Measurements from ENCODE around the gene KREMEN2.

KREMEN2 gene

GRCh38 chr16:2962334-2963073 is 1.6 kb upstream of the KREMEN2 start:
- TF ChIP-seq PAX5 (IDR thresholded peaks at IDR 0.05; ENCODE audit: insufficient read depth, low read length, severe bottlenecking): no peak
- peak; percentile 31; the same call in 1 of the 2 replicates for TF ChIP-seq SPI1 (IDR thresholded peaks at IDR 0.05; ENCODE audit: low read depth, low read length)
- no peak for FAIRE-seq
- DNase-seq (ENCODE audit: insufficient read length, low spot score): no peak

GRCh38 chr16:2963074-2963722 is 877 bp upstream of the KREMEN2 start:
- TF ChIP-seq POU2F2 (IDR thresholded peaks at IDR 0.05; ENCODE audit: low read depth, low read length) (no peak), POLR2A (IDR thresholded peaks at IDR 0.05; ENCODE audit: low read depth, low read length) (no peak), TAF1 (IDR thresholded peaks at IDR 0.05; ENCODE audit: low read depth, low read length) (no peak), PAX5 (IDR thresholded peaks at IDR 0.05; ENCODE audit: insufficient read depth, low read length, severe bottlenecking) (no peak), POLR2AphosphoS5 (IDR thresholded peaks at IDR 0.05; ENCODE audit: low read depth, low read length) (no peak), SPI1 (IDR thresholded peaks at IDR 0.05; ENCODE audit: low read depth, low read length) (no peak)
- no peak for FAIRE-seq
- no peak for DNase-seq (ENCODE audit: insufficient read length, low spot score)

- TF ChIP-seq TAF1 (IDR thresholded peaks at IDR 0.05; ENCODE audit: low read depth, low read length) (no peak), POLR2AphosphoS5 (IDR thresholded peaks at IDR 0.05; ENCODE audit: low read depth, low read length) (no peak), PAX5 (IDR thresholded peaks at IDR 0.05; ENCODE audit: insufficient read depth, low read length, severe bottlenecking) (no peak), POLR2A (IDR thresholded peaks at IDR 0.05; ENCODE audit: low read depth, low read length) (no peak), SPI1 (IDR thresholded peaks at IDR 0.05; ENCODE audit: low read depth, low read length) (peak; percentile 50), POU2F2 (IDR thresholded peaks at IDR 0.05; ENCODE audit: low read depth, low read length) (no peak)
- DNase-seq (ENCODE audit: insufficient read length, low spot score) (peak; percentile 82), FAIRE-seq (peak; percentile 13)
Measured at GRCh38 chr16:2964475-2965336, 631 bp downstream of the KREMEN2 start.

- FAIRE-seq: no peak
- no peak for TF ChIP-seq POU2F2 (IDR thresholded peaks at IDR 0.05; ENCODE audit: low read depth, low read length)
- TF ChIP-seq TAF1 (IDR thresholded peaks at IDR 0.05; ENCODE audit: low read depth, low read length): no peak
- no peak for TF ChIP-seq POLR2AphosphoS5 (IDR thresholded peaks at IDR 0.05; ENCODE audit: low read depth, low read length)
- no peak for TF ChIP-seq POLR2A (IDR thresholded peaks at IDR 0.05; ENCODE audit: low read depth, low read length)
- no peak for TF ChIP-seq PAX5 (IDR thresholded peaks at IDR 0.05; ENCODE audit: insufficient read depth, low read length, severe bottlenecking)
- TF ChIP-seq SPI1 (IDR thresholded peaks at IDR 0.05; ENCODE audit: low read depth, low read length): no peak
- DNase-seq (ENCODE audit: insufficient read length, low spot score): no peak
Measured at GRCh38 chr16:2966043-2966807, 2.1 kb downstream of the KREMEN2 start.

GRCh38 chr16:2966808-2967191 is 2.7 kb downstream of the KREMEN2 start:
- FAIRE-seq (no peak), DNase-seq (ENCODE audit: insufficient read length, low spot score) (no peak)
- TF ChIP-seq SPI1 (IDR thresholded peaks at IDR 0.05; ENCODE audit: low read depth, low read length) (no peak), PAX5 (IDR thresholded peaks at IDR 0.05; ENCODE audit: insufficient read depth, low read length, severe bottlenecking) (no peak), TAF1 (IDR thresholded peaks at IDR 0.05; ENCODE audit: low read depth, low read length) (no peak), POLR2A (IDR thresholded peaks at IDR 0.05; ENCODE audit: low read depth, low read length) (no peak), POU2F2 (IDR thresholded peaks at IDR 0.05; ENCODE audit: low read depth, low read length) (no peak), POLR2AphosphoS5 (IDR thresholded peaks at IDR 0.05; ENCODE audit: low read depth, low read length) (no peak)

- TF ChIP-seq POU2F2 (IDR thresholded peaks at IDR 0.05; ENCODE audit: low read depth, low read length) (no peak), POLR2AphosphoS5 (IDR thresholded peaks at IDR 0.05; ENCODE audit: low read depth, low read length) (no peak), TAF1 (IDR thresholded peaks at IDR 0.05; ENCODE audit: low read depth, low read length) (no peak), PAX5 (IDR thresholded peaks at IDR 0.05; ENCODE audit: insufficient read depth, low read length, severe bottlenecking) (no peak), POLR2A (IDR thresholded peaks at IDR 0.05; ENCODE audit: low read depth, low read length) (no peak), SPI1 (IDR thresholded peaks at IDR 0.05; ENCODE audit: low read depth, low read length) (no peak)
- FAIRE-seq: no peak
- no peak for DNase-seq (ENCODE audit: insufficient read length, low spot score)
Measured at GRCh38 chr16:2967211-2967631, 3.1 kb downstream of the KREMEN2 start.

- TF ChIP-seq TAF1 (IDR thresholded peaks at IDR 0.05; ENCODE audit: low read depth, low read length): no peak
- TF ChIP-seq PAX5 (IDR thresholded peaks at IDR 0.05; ENCODE audit: insufficient read depth, low read length, severe bottlenecking): no peak
- no peak for TF ChIP-seq POLR2AphosphoS5 (IDR thresholded peaks at IDR 0.05; ENCODE audit: low read depth, low read length)
- no peak for TF ChIP-seq SPI1 (IDR thresholded peaks at IDR 0.05; ENCODE audit: low read depth, low read length)
- TF ChIP-seq POLR2A (IDR thresholded peaks at IDR 0.05; ENCODE audit: low read depth, low read length): no peak
- no peak for TF ChIP-seq POU2F2 (IDR thresholded peaks at IDR 0.05; ENCODE audit: low read depth, low read length)
- DNase-seq (ENCODE audit: insufficient read length, low spot score) (no peak), FAIRE-seq (no peak)
Measured at GRCh38 chr16:2967721-2968161, 3.7 kb downstream of the KREMEN2 start.

GRCh38 chr16:2968368-2968737 is 4.3 kb downstream of the KREMEN2 start:
- TF ChIP-seq POU2F2 (IDR thresholded peaks at IDR 0.05; ENCODE audit: low read depth, low read length): peak; percentile 48; the same call in 1 of the 2 replicates
- no peak for TF ChIP-seq POLR2AphosphoS5 (IDR thresholded peaks at IDR 0.05; ENCODE audit: low read depth, low read length)
- no peak for TF ChIP-seq POLR2A (IDR thresholded peaks at IDR 0.05; ENCODE audit: low read depth, low read length)
- no peak for TF ChIP-seq SPI1 (IDR thresholded peaks at IDR 0.05; ENCODE audit: low read depth, low read length)
- DNase-seq (ENCODE audit: insufficient read length, low spot score) (no peak), FAIRE-seq (no peak)

Data from GM12891 (cell line).